Activated naive CD8-positive, alpha-beta T cell (primary cell): ENCODE measurements around the gene EXOC5.
"Not testable (repeated sequence)": the region's sequence is repeated elsewhere in the genome, so short reads cannot be mapped to it uniquely, and the experiment has no call there.

Experiments
- H3K27ac Mint-ChIP-seq: one replicate; pipeline ENCODE4 v1.8.0; 2021; ENCODE audit warnings: mixed read lengths
- H3K27me3 Mint-ChIP-seq: one replicate; pipeline ENCODE4 v1.8.0; 2021; ENCODE audit warnings: mixed read lengths
- H3K36me3 Mint-ChIP-seq: one replicate; pipeline ENCODE4 v1.8.0; 2021; ENCODE audit warnings: mixed read lengths
- H3K4me1 Mint-ChIP-seq: one replicate; pipeline ENCODE4 v1.8.0; 2021; ENCODE audit warnings: low read depth, mixed read lengths
- H3K4me3 Mint-ChIP-seq: one replicate; pipeline ENCODE4 v1.8.0; 2021; ENCODE audit warnings: mild to moderate bottlenecking, mixed read lengths
- H3K9me3 Mint-ChIP-seq: one replicate; pipeline ENCODE4 v1.8.0; 2021; ENCODE audit warnings: low read depth, mixed read lengths

The EXOC5 gene

DNA sequence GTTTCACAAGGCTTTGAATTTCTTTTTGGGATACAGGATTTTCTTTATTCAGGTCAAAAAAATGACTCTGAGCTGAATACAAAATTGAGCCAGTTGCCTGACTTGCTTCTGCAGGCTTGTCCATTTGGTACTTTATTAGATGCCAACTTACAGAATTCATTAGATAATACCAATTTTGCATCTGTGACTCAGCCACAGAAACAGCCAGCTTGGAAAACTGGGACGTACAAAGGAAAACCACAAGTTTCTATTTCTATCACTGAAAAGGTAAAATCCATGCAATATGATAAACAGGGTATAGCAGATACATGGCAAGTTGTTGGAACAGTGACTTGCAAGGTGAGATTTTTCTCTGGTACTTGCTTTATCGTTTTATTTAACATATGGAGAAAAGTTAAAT, 5.8 kb upstream of the EXOC5 start:
- peaks cover 44% of the 10 kb centered on the region for H3K4me1 Mint-ChIP-seq
- H3K9me3 Mint-ChIP-seq: no peaks in the 10 kb centered on the region
- H3K4me3 Mint-ChIP-seq: no peak overlapping the region
- H3K36me3 Mint-ChIP-seq: peaks cover 5% of the 10 kb centered on the region
- H3K27me3 Mint-ChIP-seq: no peaks in the 10 kb centered on the region
- H3K27ac Mint-ChIP-seq: no peak overlapping the region

DNA sequence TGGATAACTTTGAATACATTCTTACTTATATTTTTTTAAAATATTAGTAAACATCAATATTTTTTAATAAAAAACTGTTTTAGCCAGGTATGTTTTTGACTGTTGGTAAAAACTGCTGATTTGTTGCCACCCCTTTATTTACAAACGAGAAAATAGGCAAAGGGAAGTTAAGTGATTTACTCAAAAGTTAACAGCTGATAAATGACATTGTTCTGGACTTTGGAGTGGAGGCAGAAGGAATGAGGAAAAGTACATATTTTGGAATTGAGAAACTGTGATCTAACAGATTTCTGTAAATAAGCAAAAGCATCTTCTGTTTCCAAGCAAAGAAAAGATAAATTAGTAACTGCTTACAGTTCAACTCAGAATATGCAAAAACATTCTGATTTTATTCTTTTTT, 4.5 kb upstream of the EXOC5 start:
- H3K27me3 Mint-ChIP-seq: no peaks in the 10 kb centered on the region
- H3K4me1 Mint-ChIP-seq: peaks cover 45% of the 10 kb centered on the region
- no peaks in the 10 kb centered on the region for H3K9me3 Mint-ChIP-seq
- H3K27ac Mint-ChIP-seq: no peak overlapping the region
- no peak overlapping the region for H3K4me3 Mint-ChIP-seq
- peaks cover 5% of the 10 kb centered on the region for H3K36me3 Mint-ChIP-seq

DNA sequence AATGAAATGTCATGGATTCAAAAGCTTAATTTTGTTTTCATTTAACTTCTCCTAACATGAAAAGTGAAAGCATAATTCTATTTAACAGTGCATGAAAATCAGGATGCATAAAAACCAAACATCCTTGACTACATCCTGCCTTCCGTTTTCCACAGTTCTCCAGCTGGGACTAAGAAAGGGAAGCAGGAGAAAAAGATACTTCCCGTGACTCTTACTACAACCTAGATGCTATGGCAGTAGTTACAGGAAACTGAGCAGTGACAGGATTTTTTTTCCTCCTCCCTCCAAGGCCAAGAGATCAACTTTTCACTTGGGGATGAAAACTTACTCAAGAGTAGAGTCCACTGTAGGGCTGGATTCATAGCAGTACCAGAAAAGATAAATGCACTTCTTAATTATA, 2.6 kb downstream of the EXOC5 start:
- peaks cover 62% of the 10 kb centered on the region for H3K4me1 Mint-ChIP-seq
- no peaks in the 10 kb centered on the region for H3K27me3 Mint-ChIP-seq
- no peak overlapping the region for H3K27ac Mint-ChIP-seq
- no peak overlapping the region for H3K4me3 Mint-ChIP-seq
- H3K9me3 Mint-ChIP-seq: no peaks in the 10 kb centered on the region
- H3K36me3 Mint-ChIP-seq: no peaks in the 10 kb centered on the region

DNA sequence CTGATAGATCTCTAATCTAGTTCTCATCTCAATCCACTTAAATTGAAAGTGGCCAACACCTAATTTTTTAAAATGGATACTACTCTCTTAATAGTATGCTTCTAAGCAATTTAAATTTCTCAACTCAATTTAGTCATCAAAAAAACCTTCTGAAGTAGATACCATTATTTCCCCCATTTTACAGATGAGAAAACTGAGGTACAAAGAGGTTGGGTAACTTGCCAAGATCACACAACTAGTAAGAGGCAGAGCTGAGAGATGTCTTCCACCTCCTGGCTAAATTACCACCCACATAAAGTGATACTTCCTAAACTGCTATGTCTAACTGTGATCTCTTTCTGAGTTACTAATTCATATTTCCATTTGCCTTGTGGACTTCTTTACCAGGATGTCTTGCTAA, 6.6 kb downstream of the EXOC5 start:
- Mint-ChIP-seq H3K4me1 (peaks cover 47% of the 10 kb centered on the region), H3K9me3 (no peaks in the 10 kb centered on the region), H3K27me3 (no peaks in the 10 kb centered on the region), H3K4me3 (no peak overlapping the region), H3K27ac (no peak overlapping the region), H3K36me3 (peaks cover 8% of the 10 kb centered on the region)

DNA sequence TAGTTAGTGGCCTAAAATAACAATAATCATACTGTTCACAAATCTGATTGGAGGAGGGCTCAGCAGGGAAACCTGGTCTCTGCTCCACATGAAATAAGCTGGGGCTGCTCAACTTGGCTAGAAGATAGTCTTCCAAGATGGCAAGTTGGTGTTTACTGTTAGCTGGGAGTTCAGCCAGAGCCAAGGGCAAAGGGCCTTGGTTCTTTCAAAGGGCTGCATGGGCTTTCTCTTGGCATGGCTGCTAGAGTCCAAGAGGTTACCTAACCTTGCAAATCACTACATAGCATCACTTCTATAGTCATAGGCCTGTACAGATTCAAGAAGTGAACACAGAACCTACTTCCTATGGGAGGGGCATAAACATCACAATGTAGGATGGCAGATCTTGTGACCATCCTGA, 7.1 kb downstream of the EXOC5 start:
- Mint-ChIP-seq H3K27me3 (no peaks in the 10 kb centered on the region), H3K27ac (no peak overlapping the region), H3K4me1 (peaks cover 47% of the 10 kb centered on the region), H3K9me3 (no peaks in the 10 kb centered on the region), H3K36me3 (peaks cover 11% of the 10 kb centered on the region), H3K4me3 (no peak overlapping the region)

DNA sequence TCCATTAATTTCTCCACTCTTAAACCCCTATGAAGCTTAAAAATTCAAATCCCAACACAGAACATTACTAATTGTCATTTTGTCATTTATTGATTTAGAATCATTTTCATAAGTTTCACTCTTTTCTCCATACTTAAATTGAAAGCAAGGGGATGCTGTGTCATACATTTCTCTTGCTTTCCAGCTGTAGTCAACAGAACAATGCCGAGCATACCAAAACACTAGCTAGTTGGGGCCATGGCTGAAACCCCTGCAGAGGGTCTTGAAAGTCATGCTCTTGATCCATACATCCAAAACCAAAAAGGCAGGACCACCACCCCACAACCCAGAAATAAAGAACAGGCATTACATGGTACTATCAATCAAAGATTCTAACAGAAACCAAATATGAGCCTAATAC, 9.0 kb downstream of the EXOC5 start:
- Mint-ChIP-seq H3K27ac (no peak overlapping the region), H3K36me3 (peaks cover 21% of the 10 kb centered on the region), H3K9me3 (no peaks in the 10 kb centered on the region), H3K4me1 (peaks cover 43% of the 10 kb centered on the region), H3K27me3 (no peaks in the 10 kb centered on the region), H3K4me3 (no peak overlapping the region)

DNA sequence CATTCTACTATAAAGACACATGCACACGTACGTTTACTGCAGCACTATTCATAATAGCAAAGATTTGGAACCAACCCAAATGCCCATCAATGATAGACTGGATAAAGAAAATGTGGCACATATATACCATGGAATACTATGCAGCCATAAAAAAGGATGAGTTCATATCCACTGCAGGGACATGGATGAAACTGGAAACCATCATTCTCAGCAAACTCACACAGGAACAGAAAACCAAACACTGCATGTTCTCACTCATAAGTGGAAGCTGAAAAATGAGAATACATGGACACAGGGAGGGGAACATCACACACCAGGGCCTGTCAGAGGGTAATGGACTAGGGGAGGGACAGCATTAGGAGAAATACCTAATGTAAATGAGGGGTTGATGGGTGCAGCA, 10.5 kb downstream of the EXOC5 start:
- H3K9me3 Mint-ChIP-seq, H3K4me3 Mint-ChIP-seq, H3K27ac Mint-ChIP-seq, H3K27me3 Mint-ChIP-seq: not testable (repeated sequence)
- Mint-ChIP-seq H3K36me3 (peaks cover 21% of the 10 kb centered on the region), H3K4me1 (peaks cover 48% of the 10 kb centered on the region)

DNA sequence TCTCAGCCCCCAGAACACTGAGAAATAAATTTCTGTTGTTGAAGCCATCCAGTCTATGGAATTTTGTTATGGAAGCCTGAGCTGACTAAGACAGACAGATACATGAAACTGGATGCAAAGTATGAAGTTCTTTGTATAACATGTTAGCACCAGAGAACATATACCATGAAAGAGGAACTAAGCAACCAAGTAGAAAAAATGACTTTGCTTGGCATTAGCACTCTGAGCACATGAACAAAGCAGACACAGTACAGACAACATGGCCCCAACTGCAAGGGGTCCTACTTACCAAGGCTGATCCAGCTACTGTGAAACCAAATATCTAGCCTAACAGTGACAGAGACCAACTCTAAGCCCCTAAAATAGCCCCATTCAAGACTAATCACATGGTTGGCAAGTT, 13.8 kb downstream of the EXOC5 start:
- Mint-ChIP-seq H3K4me3 (no peak overlapping the region), H3K27me3 (no peaks in the 10 kb centered on the region), H3K36me3 (peaks cover 21% of the 10 kb centered on the region), H3K4me1 (peaks cover 54% of the 10 kb centered on the region), H3K27ac (no peak overlapping the region), H3K9me3 (no peaks in the 10 kb centered on the region)

DNA sequence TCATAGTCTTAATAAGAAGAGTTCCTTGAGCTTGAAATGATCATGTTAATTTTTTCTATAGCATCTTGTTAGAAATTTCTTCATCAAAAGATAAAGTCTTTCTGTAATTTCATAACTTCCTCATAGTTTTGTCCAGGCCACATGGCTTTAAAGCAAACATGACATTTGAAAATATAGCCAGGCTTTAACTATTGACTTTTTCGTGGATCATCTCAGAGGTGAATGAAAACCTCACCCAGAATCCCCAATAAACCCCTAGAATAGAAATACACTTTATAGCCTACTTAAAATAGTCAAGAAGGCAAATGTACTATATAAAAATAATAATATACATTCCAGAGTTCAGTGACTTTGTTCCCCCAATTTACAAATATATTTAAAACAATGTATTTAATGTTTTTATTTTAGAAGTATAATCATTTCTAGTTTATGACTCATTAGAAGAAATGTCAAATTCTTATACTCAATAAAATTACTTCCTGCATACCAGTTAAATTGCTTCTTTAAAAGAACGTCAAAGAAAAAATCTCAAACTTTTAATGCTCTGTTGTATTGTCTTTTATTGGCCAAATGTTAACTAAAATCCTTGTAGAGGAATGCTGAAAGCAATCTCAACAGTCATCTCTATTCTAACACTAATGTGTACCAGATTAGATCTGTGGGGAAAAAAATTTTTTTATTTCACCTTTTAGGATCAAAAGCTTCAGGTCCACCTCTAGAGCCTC, 21.6 kb downstream of the EXOC5 start:
- no peaks in the 10 kb centered on the region for H3K27me3 Mint-ChIP-seq
- no peaks in the 10 kb centered on the region for H3K36me3 Mint-ChIP-seq
- H3K27ac Mint-ChIP-seq: no peak overlapping the region

DNA sequence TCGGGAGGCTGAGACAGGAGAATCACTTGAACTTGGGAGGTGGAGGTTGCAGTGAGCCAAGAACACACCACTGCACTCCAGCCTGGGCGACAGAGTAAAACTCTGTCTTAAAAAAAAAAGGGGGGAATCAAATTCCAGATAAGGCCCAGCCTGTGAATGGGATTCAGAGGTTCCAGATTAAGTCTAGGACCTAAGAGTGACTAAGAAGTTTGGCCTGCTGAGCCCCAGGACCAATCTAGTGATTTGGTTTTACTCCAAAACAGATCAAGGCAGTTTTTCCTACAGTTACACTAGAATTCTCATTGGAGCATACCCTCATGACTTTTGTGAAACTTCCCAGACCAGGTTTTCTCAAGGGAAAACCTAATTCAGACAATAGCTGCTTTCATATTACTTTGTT, 22.8 kb downstream of the EXOC5 start:
- Mint-ChIP-seq H3K36me3 (peaks cover 2% of the 10 kb centered on the region), H3K9me3 (no peaks in the 10 kb centered on the region), H3K4me1 (peaks cover 8% of the 10 kb centered on the region), H3K27me3 (no peaks in the 10 kb centered on the region), H3K4me3 (no peak overlapping the region), H3K27ac (no peak overlapping the region)

More for the DNA sequence above, 21.6 kb downstream of the EXOC5 start:
- no peak overlapping the region for H3K4me3 Mint-ChIP-seq
- no peaks in the 10 kb centered on the region for H3K9me3 Mint-ChIP-seq
- peaks cover 14% of the 10 kb centered on the region for H3K4me1 Mint-ChIP-seq

DNA sequence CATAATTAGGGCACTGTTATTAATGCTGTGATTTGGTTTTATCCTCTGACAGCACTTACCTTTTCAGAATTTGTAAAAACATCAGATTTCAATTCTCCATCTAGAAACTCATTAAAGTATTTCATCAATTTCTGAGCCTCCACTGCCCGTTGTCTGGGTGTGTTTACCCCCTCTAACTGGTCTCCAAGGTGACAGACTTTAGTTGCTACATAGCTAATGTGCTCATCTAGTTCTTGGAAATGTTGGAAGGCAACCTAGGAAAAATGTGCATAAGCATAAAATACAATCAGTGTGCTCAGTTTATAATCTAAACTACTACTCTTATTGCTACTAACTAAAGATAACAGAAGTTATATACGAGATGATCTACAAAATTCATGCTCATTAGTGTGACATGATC, 24.6 kb downstream of the EXOC5 start:
- Mint-ChIP-seq H3K4me1 (no peaks in the 10 kb centered on the region), H3K4me3 (no peak overlapping the region), H3K27ac (no peak overlapping the region), H3K27me3 (no peaks in the 10 kb centered on the region), H3K36me3 (peaks cover 2% of the 10 kb centered on the region), H3K9me3 (no peaks in the 10 kb centered on the region)

DNA sequence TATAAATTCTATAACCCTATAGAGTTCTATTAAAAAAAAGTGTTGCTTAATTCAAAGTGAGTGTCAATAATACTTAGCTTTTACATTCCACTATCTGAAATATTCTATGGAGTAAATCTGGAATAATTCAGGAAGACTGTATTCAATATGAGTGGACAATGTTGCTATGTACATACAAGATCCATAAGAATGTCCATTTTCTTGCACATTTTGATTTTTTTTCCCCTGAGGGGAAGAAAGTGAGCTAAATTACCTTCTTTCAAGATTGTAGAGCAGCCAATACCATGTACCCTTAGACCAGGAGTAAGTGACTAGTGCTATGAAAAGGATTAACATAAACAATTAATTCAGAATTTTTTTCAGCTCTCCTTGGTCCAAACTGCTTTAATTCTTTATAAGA, 25.4 kb downstream of the EXOC5 start:
- Mint-ChIP-seq H3K36me3 (peaks cover 4% of the 10 kb centered on the region), H3K4me3 (no peak overlapping the region), H3K4me1 (no peaks in the 10 kb centered on the region), H3K27ac (no peak overlapping the region), H3K27me3 (no peaks in the 10 kb centered on the region), H3K9me3 (no peaks in the 10 kb centered on the region)

DNA sequence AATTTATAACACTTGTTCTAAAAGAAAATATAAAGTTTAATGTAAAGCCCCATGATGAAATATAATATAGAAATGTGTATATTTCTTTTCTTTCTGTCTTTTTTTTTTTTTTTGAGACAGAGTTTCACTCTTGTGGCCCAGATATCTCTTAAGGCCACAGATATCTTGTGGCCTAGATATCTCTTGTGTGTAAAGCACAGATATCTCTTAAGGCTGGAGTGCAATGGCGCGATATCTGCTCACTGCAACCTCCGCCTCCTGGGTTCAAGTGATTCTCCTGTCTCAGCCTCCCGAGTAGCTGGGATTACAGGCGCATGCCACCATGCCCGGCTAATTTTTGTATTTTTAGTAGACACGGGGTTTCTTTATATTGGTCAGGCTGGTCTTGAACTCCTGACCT, 28.6 kb downstream of the EXOC5 start:
- not testable (repeated sequence) for H3K36me3 Mint-ChIP-seq

DNA sequence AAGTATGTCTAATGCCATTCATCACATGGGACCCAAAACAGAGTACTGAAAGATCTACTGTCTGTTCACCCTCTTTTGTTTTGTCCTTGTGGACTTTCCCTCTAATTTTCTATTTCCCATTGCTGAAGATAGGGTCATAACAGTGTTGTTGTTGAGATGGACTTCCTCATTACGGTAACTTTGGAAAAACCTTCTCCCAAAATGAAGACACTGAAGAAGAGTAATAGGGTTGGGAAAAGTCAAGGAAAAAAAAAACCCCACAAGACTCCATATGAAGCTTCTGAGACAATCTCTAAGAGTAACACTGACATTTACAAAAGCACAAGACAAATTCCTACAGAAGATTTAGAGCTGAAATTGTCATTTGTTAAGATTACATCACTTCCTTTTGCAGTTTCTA, 36.7 kb downstream of the EXOC5 start:
- peaks cover 18% of the 10 kb centered on the region for H3K36me3 Mint-ChIP-seq
- H3K4me3 Mint-ChIP-seq: no peak overlapping the region
- no peaks in the 10 kb centered on the region for H3K4me1 Mint-ChIP-seq
- no peaks in the 10 kb centered on the region for H3K27me3 Mint-ChIP-seq
- no peaks in the 10 kb centered on the region for H3K9me3 Mint-ChIP-seq
- no peak overlapping the region for H3K27ac Mint-ChIP-seq

More for the DNA sequence above, 28.6 kb downstream of the EXOC5 start:
- not testable (repeated sequence) for H3K4me1 Mint-ChIP-seq, H3K27ac Mint-ChIP-seq, H3K27me3 Mint-ChIP-seq, H3K9me3 Mint-ChIP-seq, H3K4me3 Mint-ChIP-seq

DNA sequence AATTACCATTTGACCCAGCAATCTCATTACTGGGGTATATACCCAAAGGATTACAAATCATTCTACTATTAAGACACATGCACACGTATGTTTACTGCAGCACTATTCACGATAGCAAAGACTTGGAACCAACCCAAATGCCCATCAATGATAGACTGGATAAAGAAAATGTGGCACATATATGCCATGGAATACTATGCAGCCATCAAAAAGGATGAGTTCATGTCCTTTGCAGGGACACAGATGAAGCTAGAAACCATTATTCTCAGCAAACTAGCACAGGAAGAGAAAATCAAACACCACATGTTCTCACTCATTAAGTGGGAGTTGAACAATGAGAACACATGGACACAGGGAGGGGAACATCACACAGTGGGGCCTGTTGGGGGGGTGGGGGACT, 40.4 kb downstream of the EXOC5 start:
- not testable (repeated sequence) for H3K9me3 Mint-ChIP-seq, H3K27ac Mint-ChIP-seq
- H3K36me3 Mint-ChIP-seq: peaks cover 25% of the 10 kb centered on the region

DNA sequence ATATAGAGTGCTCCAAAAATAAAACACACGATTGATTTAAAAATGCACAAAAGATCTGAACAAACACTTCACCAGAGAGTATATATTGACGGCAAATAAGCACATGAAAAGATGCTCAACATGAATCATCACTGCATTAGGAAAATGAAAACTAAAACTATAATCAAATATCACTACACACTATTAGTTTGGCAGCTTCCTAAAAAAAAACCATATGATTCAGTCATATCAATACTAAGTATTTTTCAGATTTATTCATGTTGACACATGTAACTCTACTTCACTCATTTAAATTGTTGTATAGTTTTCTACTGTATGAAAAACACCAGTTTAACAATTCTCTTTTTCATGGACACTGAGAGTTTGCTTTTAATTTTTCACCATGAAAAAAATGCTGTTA, 41.6 kb downstream of the EXOC5 start:
- Mint-ChIP-seq H3K4me3 (no peak overlapping the region), H3K4me1 (no peaks in the 10 kb centered on the region), H3K27me3 (no peaks in the 10 kb centered on the region), H3K27ac (no peak overlapping the region), H3K9me3 (no peaks in the 10 kb centered on the region), H3K36me3 (peaks cover 26% of the 10 kb centered on the region)

More for the DNA sequence above, 40.4 kb downstream of the EXOC5 start:
- not testable (repeated sequence) for H3K27me3 Mint-ChIP-seq, H3K4me3 Mint-ChIP-seq, H3K4me1 Mint-ChIP-seq
